Sigmoid colon (tissue), 7 donors: ENCODE measurements around the gene ARPC5. TPM values are rescaled to one million over a fixed set of nuclear protein-coding genes. Genes with fewer than 3 reads are reported as not detected.

Source experiments
- DNase-seq: peaks from one replicate; pipeline ENCODE4 v3.0.0-alpha.2; 2019
- H3K27ac ChIP-seq, 4 donors: fragments of 200-600 bp; sonication (generic); one replicate each; pipeline ENCODE4 v1.5.1; 2016 to 2019; ENCODE audit warnings: mild to moderate bottlenecking in 1 of 4
- H3K27me3 ChIP-seq, 3 donors: fragments of 200-600 bp; sonication (generic); one replicate each; pipeline ENCODE4 v1.5.1; 2019; ENCODE audit warnings: mild to moderate bottlenecking in 1 of 3
- H3K36me3 ChIP-seq, 4 donors: fragments of 200-600 bp; sonication (generic); one replicate each; pipeline ENCODE4 v1.5.1; 2016 to 2019
- H3K4me1 ChIP-seq, 4 donors: fragments of 200-600 bp; sonication (generic); one replicate each; pipeline ENCODE4 v1.5.1; 2017 to 2019
- H3K4me3 ChIP-seq, 4 donors: fragments of 200-600 bp; sonication (generic); one replicate each; pipeline ENCODE4 v1.5.1; 2017 to 2019; ENCODE audit warnings: mild to moderate bottlenecking in 2 of 4, moderate library complexity in 1 of 4
- H3K9me3 ChIP-seq, 4 donors: fragments of 200-600 bp in 3 of 4; sonication (generic) in 3 of 4; one replicate each; pipeline versions ENCODE4 v1.5.1 to v1.6.1; 2013 to 2019
- CTCF ChIP-seq, 4 experiments: fragments of 450-650 bp in 3 of 4; fragments of 200-600 bp in 1 of 4; IDR thresholded peaks; one replicate each; pipeline ENCODE4 v1.5.1; 2016 to 2019; ENCODE audit warnings: antibody characterized with exemption in 4 of 4, mild to moderate bottlenecking in 3 of 4, moderate library complexity in 2 of 4
- EP300 ChIP-seq, 4 donors: sonication (generic); formaldehyde crosslinking; IDR thresholded peaks; one replicate each; pipeline ENCODE4 v1.6.1; 2017; ENCODE audit warnings: antibody characterized with exemption in 4 of 4
- POLR2A ChIP-seq, 2 donors: fragments of 450-650 bp; IDR thresholded peaks; one replicate each; pipeline ENCODE4 v1.6.1; 2016; ENCODE audit warnings: antibody characterized with exemption in 2 of 2, mild to moderate bottlenecking in 2 of 2, moderate library complexity in 2 of 2
- POLR2AphosphoS5 ChIP-seq, 4 donors: sonication (generic); formaldehyde crosslinking; IDR thresholded peaks; one replicate each; pipeline ENCODE4 v1.6.1; 2017; ENCODE audit warnings: antibody characterized with exemption in 4 of 4
- WGBS, 2 donors: extraction: QIAGEN DNeasy Blood & Tissue Kit; methylation state at CpG; one replicate each; pipeline ENCODE4 v1.1.7; 2013; 5-methylcytosine and 5-hydroxymethylcytosine counted together
- intact Hi-C: fragments of 100-400 bp; cut with DNase I; formaldehyde crosslinking; loops from one replicate; pipeline ENCODE4 v1.15.1; 2023
- polyA plus RNA-seq, 3 donors: library from polyadenylated mRNA; stranded (reverse); fragments of 200-250 nt; gene quantifications; one replicate each; pipeline ENCODE4 v1.2.3, GENCODE V29; 2013
- total RNA-seq, 4 donors: library from RNA; depleted of rRNA; stranded (reverse); fragments of >200 nt; gene quantifications; one replicate each; pipeline ENCODE4 v1.1.0, GENCODE V29; 2016
- donor health status: healthy with polysubstance abuse.
- donor health status: Bipolar disorder and iron deficiency.
- donor health status: healthy.

Gene ARPC5
- total and polyA plus RNA-seq, 7 donors = 57.3 to 278 (median 95.6) TPM

- WGBS, 2 donors = 42 to 44% methylated on average over 2 of the region's 2 CpGs
- peaks cover 0 to 30% (median 25%) of the 10 kb centered on the region in 4 donors for H3K4me1 ChIP-seq
- intact Hi-C loops = no loop called here
- no peak overlapping the region for H3K4me3 ChIP-seq
- no peaks in the 10 kb centered on the region for H3K9me3 ChIP-seq
- H3K27ac ChIP-seq = no peak overlapping the region
- no peak for DNase-seq
- H3K27me3 ChIP-seq = no peaks in the 10 kb centered on the region
- H3K36me3 ChIP-seq = no peaks in the 10 kb centered on the region
- no peak for TF ChIP-seq CTCF (IDR thresholded peaks at IDR 0.05)
Observed at GRCh38 chr1:183611021-183611420, 24.6 kb downstream of the ARPC5 start.

GRCh38 chr1:183609759-183610452 lies 25.7 kb downstream of the ARPC5 start:
- 44 to 52% methylated on average over 3 of the region's 3 CpGs for WGBS, 2 donors
- Histone ChIP-seq H3K36me3 (no peaks in the 10 kb centered on the region), H3K4me1 (peaks cover 0 to 30% (median 25%) of the 10 kb centered on the region in 4 donors), H3K9me3 (no peaks in the 10 kb centered on the region), H3K27ac (peak overlapping the region; percentile 42 to 73 (median 72)), H3K27me3 (no peaks in the 10 kb centered on the region), H3K4me3 (no peak overlapping the region)
- intact Hi-C loops = no loop called here
- TF ChIP-seq POLR2AphosphoS5 (IDR thresholded peaks at IDR 0.05) (no peak), EP300 (IDR thresholded peaks at IDR 0.05) (no peak), POLR2A (IDR thresholded peaks at IDR 0.05) (no peak), CTCF (IDR thresholded peaks at IDR 0.05) (no peak)
- DNase-seq = no peak

GRCh38 chr1:183609313-183609712 lies 26.3 kb downstream of the ARPC5 start:
- Histone ChIP-seq H3K27ac (peak overlapping the region; percentile 42 to 73 (median 72)), H3K9me3 (no peaks in the 10 kb centered on the region), H3K4me3 (no peak overlapping the region), H3K27me3 (no peaks in the 10 kb centered on the region), H3K36me3 (no peaks in the 10 kb centered on the region), H3K4me1 (peaks cover 0 to 30% (median 25%) of the 10 kb centered on the region in 4 donors)
- peak; percentile 79 for DNase-seq
- WGBS, 2 donors = 52 to 56% methylated on average over 5 of the region's 5 CpGs
- TF ChIP-seq CTCF (IDR thresholded peaks at IDR 0.05) (peak; percentile 28 to 77 (median 48)), POLR2AphosphoS5 (IDR thresholded peaks at IDR 0.05) (peak in 1 of 4 donors; percentile 49), EP300 (IDR thresholded peaks at IDR 0.05) (no peak), POLR2A (IDR thresholded peaks at IDR 0.05) (no peak)
- intact Hi-C loops = no loop called here

- intact Hi-C loops = no loop called here
- no peak for TF ChIP-seq CTCF (IDR thresholded peaks at IDR 0.05)
- TF ChIP-seq POLR2A (IDR thresholded peaks at IDR 0.05) = no peak
- TF ChIP-seq POLR2AphosphoS5 (IDR thresholded peaks at IDR 0.05) = no peak
- TF ChIP-seq EP300 (IDR thresholded peaks at IDR 0.05) = no peak
- Histone ChIP-seq H3K9me3 (no peaks in the 10 kb centered on the region), H3K4me1 (peaks cover 0 to 30% (median 25%) of the 10 kb centered on the region in 4 donors), H3K4me3 (no peak overlapping the region), H3K27ac (no peak overlapping the region), H3K27me3 (no peaks in the 10 kb centered on the region), H3K36me3 (no peaks in the 10 kb centered on the region)
- DNase-seq = no peak
- WGBS, 2 donors = 53 to 80% methylated on average over 2 of the region's 2 CpGs
Observed at GRCh38 chr1:183607322-183607980, 28.1 kb downstream of the ARPC5 start.
